Measurements from ENCODE around the gene HIPK2.

Gene HIPK2

DNA sequence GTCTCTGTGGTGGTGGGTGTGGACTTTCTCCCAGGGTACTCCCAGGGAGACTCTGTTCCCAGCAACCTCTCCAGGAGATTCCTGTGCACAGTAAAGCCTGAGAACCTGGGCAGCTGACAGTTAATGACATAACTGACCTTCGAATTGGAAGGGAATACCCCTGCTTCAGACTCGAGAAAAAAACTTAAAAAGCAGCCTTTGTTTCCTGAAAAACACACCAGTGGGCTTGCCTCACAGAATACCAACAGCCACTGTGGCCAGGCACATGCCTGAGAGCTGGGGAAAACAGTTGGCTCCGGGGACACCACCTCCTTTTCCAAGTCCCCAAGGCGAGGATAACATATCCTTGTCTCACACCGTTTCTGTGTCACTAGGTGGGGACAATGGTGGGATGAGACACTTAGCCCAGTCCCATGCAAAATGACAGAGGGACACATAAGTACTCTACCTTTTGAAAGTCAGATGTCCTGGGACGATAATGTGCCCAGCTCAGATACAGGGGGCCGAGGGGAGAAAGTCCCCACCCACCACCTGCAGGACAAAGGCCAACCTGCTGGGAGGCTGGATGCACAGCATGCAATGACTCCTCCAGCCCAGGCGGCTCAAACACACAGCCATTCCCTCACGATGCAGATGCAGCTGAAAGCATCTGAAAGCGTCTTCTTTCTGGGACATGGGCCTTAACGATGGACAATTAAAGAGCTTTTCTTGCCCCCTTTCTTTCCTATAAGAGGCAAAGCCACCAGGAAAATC is 65.6 kb downstream of the HIPK2 start:
- no peak for DNase-seq

DNA sequence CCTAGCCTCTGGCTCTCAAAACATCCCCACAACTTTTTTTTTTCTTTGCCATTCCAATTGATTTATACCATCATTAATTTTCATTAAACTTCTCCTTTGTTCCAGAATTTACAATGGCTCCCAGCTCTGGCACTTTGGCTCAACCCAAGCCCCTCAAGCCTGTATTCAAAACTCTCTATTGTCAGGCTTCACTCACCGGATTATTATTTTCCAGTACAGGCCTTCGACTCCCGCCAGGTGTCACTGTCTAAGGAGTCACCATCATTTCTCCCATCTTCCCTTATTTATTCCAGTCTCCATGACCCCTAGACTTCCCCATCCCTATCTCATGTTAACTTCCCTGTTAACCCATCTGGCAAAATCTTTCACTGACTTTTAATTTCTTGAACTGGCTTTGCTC is 67.8 kb downstream of the HIPK2 start:
- no peak for DNase-seq

DNA sequence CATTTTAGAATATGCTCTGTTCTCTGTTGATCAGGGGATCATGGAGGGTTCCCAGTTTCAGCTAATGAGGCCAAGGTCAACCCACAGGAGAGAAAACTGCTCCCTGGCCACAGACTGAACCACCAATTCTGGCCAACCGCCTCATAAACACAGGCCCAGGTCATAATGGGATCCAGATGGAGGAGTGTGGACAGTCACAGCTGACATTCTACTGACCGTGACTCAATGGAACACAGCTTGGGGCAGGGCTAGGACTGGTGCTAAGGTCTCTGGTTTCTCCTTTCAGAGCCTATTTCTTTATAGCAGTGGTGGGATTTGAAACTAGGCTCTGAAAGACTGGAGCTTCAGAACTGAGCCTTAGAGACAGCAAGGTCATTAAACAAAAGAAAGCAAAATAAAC is 68.3 kb downstream of the HIPK2 start:
- no peak for DNase-seq

DNA sequence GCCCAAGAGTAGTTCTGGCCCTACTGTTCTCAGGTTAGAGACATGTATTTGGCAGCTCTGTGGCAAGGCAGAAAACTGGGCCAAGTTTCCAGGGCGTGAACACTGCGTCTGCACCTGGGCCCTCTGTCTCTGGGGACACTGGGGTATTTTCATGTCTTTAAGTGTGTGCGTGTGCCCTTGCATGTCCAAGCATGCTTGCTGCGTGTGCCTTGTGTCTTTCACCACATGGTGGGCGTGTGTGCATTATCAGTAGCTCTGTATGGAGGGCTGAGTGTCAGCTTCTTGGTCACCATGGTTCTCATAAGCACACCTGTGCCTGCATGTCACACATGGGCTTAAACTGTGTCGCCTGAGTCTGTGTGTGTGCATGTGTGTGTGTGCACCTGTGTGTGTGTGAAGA is 69.3 kb downstream of the HIPK2 start:
- DNase-seq: no peak

DNA sequence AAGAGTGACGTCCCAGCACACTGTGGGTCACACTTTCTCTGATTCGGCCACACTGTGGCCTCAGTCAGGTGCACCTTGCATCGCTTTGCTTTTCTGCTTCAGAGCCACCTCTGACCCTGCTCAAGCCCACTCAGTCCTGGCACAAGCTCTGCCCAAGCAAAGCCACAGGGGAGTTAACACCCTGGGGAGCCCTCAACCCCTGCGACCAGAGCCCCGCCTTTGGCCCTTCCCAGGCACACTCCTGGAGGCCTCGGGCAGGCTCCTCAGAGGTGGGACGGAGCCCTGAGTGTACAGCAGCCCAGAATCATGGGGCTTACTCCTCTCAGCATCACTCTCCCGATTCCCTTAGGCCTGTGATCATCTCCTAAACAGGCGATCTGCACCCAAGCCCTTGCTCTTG is 71.0 kb downstream of the HIPK2 start:
- no peak for DNase-seq

DNA sequence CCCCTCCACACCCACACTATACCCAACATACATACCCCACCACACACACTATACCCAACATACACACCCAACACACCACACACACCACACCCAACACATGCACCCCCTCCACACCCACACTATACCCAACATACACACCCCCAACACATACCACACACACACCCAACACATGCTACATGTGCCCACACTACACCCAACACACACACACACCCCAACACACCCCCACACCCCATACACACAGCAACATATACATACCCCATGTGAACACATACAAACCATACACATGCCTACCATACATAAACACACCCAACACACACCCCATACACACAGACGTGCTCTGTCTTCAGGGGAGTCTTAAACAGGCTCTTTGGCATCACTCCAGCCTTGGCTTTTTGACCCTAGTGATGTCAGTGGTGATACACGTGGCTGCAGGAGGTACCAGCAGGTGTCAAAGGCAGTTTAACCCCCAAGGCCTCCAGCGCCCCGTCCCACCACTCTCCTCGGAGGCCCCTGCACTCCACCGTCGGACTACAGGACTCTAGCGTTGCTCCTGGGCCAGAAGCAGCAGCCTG is 73.4 kb downstream of the HIPK2 start:
- no peak for DNase-seq

DNA sequence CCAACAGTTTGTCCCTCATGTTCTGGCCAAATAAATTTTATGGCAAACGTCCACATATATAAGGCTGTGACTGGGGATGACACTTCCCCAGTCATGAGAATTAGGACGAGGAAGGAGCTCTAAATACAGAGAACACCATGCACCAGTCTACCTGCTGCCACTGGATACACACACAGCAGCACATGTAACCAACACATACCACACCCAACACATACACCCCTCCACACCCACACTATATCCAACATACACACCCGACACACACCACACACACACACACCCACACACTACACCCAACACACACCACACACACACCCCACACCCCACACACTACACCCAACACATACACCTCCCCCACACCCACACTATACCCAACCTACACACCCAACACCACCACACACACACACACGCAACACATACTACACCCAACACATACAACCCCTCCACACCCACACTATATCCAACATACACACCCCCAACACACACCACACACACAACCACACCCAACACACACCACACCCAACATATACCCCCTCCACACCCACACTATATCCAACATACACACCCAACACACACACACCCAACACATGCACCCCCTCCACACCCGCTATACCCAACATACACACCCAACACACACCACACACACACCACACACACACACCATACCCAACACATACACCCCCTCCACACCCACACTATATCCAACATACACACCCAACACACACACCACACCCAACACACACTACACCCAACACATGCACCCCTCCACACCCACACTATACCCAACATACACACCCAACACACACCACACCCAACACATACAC is 74.1 kb downstream of the HIPK2 start:
- DNase-seq: no peak

DNA sequence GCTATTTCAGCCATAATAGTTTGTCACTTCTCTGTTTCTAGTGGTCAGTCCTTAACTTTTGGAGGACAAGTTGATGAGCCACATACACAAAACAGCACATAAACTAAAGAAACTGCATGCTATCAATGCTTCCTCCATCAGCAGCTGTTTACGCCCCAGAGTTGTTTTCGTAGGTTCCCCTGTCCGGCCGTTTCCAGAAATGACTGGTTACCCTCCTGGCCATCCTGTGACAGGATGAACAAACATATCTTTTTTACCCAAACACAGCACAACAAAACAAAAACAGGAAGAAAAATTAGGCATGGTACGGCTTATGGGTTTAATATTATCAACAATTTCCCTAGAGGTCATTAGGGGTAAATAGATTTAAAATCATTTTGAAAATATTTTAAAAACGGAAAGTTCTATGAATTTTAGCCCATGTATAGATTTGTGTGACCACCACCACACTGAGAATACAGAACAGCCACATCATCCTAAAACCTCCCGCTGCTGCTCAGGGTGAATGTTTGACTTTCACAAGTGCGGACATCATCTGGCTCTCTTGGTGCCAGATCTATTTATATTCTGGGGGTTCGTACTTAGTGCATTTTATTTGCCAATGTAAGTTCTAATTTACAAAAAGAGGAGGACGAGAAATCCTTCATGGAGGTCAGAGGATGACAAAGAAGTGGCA is 74.8 kb downstream of the HIPK2 start:
- DNase-seq: no peak

DNA sequence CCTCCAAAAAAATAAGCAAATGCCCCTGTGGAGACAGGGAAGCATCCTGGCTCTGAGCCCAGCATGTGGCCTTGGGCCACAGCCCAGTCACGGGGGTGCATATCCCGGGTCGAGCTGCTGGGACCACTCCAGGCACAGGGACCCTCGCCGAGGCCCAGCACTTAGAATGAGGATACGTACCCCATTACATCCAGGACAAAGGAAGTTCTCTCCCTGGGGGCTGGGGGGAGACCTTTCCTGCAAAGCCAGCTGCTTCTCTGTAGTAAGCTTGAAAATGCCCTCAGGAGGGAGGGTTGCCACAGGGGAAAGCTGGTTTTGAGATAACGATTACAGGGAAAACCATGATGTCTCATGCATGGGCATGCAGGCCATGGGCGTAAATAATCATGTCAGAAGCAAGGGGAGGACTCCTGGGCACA is 75.5 kb downstream of the HIPK2 start:
- no peak for DNase-seq

DNA sequence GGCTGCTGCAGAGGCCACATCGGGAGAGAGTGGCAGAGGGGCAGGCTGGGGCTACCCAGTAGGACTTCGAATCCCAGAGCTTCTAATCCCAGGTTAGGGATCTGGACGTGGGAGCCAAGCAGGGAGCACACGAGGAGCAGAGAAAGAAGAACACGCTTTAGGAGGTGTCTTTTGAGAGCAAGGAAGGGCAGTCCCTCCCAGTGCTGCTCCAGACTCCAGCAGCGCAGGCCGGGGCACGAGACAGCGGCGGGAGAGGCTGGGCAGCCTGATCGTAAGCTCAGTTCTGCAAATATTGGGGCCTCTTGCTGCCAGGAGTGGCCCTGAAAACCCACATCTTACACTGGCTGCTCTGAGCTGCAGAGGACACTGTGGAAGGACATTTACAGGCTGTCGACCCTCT is 75.9 kb downstream of the HIPK2 start:
- no peak for DNase-seq

DNA sequence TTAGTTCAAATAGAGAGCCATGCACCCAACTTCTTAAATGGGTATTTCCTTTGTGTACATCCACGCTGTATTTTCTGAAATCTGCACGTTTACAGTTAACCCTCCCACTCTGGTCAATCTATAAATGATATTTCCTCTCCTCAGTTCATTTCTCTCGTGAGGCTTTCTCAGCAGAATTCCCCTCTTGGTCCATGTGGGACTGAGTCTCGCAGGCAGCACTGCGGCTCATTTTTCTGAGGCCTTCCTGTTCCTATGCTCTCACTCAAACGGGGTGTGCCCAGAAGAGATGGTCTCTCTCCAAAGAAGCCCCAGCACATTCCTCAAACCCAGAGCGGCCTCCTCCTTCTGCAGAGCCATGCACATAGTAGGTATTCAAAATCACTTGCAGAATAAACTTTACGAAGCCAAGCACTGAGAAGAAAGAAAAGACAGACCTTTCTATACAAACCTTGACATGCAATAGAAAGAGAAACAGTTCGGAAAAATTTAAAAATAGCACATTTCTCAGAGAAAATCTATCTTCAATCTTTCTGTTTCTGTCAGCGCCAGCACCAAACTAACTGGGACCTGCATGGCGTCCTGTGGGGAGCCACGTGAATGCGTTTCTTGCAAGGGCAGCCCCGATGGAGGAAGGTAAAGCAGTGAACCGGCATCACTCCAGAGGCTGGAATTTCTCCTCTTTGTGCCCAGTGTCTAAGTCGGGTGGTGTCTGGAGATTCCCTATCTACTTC is 77.1 kb downstream of the HIPK2 start:
- no peak for DNase-seq

DNA sequence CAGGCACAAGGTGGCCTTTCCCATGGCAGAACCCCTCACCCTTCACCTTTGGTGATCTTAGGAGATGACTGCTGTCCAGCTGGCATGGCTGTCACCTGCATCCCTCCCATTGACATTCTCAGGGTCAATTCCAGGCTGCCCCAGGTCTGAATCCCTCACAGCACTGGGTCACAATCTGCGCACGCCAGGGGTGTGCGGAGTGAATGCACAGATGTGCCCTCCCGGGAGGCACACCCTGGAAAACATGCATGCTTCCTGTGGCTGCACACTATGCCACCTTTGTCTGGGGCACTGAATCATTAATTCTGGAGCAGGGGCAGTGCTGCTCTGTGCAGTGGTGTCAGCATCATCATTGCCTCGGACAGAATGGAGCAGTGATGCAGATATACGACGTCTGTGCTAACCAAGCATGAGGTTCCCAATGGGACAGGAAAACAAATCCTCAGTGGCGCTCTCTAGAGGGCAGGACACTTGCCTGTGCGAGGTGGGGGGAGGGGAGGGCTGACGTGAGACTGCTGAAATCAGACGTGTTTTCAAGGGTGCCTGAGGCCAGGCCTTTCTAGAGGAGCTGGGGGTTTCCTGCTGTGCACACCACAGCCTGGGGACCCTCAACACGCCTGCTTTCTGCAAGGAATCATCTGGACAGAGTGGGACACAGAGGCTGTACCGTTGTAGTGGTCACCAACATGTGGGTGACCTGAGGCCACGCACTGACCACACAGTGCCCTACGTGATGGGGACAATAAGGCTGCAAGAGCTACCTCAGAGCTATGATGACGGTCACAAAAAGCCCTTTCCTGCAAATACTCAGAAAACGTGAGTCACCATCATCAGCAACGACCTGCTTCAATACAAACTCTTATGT is 77.9 kb downstream of the HIPK2 start:
- no peak for DNase-seq

DNA sequence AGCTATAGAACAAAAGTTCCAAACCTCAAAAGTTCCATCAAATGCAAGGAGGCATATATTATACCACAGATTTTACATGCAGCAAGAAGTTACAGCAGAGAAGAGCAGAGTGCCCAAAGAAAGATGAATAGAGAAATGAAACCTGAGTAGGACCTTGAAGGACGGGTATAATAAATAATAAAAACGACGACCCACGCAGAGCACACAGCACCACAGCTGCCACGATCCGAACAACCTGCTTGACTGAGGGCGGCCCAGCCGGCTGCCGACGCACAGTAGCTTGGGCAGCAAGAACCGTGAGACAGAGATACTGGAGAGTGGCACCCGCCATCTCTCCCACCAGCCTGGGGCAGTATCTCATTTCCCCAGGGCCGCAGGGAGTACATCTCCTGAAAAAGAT is 79.0 kb downstream of the HIPK2 start:
- no peak for DNase-seq

DNA sequence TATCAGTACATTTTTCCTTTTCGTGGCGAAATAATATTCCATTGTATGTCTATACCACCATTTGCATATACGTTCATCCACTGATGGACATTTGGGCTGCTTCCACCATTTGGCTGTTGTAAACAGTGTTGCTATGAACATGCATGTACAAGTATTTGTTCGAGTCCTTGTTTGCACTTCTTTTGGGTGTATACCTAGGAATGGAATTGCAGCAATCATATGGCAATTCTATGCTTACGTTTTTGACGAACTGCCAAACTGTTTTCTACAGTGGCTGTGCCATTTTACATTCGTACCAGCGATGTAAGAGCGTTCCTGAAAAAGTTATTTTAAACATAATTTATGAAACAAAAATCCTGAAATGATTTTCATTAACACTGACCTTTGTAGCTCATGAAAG is 79.5 kb downstream of the HIPK2 start:
- no peak for DNase-seq

DNA sequence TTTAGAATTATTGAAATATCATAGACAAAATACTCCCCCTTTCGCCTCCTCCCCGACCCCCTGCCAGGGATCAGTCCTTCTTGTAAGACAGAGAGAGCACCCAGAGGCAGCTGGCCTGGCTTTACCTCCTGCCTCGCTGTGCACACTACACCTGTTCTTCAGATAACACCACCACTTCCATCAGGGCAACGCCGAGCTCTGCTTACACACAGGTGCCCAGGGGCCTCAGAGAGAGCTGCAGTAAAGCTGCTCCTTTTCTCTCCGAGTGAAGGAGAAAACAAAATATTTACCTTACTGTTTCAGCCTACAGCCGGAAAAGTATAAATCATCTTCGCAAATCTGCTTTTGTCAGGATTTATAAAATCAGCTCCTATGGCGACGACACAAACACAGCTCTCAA is 80.7 kb downstream of the HIPK2 start:
- no peak for DNase-seq

DNA sequence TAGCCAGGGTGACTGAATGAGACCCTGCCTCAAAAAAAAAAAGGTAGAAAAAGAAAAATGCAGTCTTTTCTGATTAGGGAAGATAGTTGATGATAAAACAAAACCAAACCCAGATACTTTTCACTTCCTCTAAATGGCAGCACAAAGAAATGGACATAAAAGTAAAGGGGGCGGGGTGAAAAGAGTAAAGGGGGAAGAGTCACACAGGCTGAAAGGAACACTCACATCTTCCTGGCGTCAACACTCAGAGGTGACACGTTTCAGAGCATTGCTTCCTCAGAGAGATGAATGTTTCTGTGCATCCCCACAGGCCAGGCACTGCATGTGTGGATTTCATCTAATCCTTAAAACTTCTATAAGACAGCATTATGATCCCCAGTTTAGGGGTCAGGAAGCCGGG is 81.2 kb downstream of the HIPK2 start:
- DNase-seq: no peak

DNA sequence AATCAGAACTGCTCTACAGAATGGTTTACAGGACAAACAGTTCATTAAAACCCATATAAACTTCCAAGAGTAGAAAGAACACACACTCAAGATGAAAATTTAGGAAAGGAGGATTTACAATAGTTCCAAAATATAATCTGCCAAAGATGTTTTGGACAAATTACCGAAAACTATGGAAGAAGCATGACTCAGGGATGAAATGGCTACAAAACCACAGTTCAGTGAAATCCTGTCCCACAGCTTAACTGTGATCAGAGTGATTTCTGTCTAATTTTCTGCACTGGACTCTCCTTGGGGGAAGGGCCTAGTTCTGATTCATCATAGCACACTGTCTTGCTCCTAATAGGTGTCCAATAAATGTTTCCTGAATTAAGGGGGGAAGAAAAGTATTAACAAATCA is 82.2 kb downstream of the HIPK2 start:
- no peak for DNase-seq

DNA sequence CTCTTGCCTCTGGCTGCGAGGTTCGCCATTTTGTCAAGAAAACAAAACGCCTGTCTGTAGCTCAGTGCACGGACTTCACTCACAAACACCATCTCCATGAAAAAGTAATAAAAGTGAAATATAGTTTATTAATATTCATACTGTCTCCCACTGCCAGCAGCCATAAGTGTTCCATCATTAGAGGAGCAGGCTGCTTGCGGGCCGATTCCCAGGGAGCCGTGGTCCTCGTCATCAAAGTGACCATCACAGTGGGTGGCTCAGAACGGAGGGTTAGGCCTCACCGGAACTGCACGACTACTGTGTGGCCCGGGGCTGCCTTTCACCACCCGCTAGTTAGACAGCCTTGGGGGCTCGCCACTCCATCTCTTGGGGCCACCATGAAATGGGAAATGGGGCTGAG is 82.7 kb downstream of the HIPK2 start:
- no peak for DNase-seq

DNA sequence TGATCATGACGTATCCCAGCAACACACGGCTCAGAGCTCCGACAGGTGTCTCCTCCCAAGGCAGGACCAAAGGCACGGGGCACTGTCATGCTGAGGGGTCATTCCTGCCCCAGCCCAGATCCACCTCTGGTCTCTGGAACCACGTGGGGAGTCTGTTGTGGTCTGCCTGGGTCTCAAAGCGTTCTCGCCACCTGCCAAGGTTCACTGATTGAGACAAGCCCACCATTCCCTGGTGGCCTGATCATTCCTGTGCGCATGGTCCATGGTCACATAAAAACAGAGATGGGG is 83.5 kb downstream of the HIPK2 start:
- DNase-seq: no peak

DNA sequence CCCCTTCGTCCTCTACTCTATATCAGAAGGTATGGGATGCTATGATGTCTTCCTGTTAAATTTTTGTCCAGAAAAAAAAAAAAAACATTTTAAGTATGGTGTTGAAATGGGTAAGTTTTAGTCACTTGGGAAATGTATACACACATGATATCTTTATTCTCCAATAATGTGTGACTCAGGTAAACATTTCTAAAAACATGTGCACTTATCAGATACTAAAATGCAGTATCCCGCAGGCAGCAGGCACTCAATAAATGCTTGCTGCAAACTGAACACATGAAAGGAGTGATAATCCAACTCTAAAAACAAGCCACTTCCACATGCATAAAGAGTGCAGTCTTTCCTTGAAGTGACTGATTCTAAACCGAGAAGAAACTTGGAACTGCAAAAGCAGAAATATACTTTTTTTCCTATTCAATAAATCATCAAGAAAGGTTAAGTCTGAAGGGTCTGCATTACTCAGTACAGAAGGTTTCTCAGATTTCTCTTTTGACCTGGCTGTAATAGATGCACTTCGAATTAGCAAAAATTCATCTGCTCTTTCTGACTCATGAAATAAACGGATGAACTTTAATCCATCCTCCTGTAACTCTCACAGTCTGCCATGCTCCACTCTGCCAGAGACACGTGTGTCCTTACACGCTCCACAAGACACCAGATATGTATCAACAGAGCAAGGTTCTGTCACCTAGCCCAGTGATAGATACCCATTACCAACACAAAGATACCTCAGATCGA is 84.0 kb downstream of the HIPK2 start:
- no peak for DNase-seq

DNA sequence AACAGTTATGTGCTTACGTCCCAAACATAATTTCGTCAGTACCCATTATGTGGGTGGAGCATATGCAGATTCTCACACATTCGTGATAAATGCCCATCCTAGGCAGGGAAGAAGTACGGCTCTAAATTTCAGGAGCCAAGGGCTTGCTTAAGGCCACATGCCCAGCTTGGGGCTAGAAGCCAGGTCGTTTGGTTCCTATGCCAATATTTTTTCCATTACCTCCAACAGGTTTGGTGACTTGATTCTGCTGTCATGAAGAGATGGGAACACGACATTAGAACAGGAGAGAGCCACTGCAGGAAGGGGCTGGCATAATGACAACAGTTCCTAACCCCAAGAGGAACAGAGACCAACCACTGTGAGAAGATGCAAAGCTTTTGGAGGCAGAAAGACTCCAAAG is 85.1 kb downstream of the HIPK2 start:
- no peak for DNase-seq
